WTC11 (cell line): ENCODE results near the gene WNK2. TPM values are rescaled to one million over a fixed set of nuclear protein-coding genes. Genes with fewer than 3 reads are reported as not detected.
A peak's percentile ranks its signal among the peaks of the same experiment; 100 is the strongest.

ENCODE experiments used
- ATAC-seq: fragments of 200-7000 bp; cut with Tn5 transposase; 2 replicates; pipeline ENCODE4 v1.10.0; 2021; ENCODE audit warnings: mild to moderate bottlenecking, moderate library complexity
- CTCF ChIA-PET: fragments of 300-600 bp; sonication (Branson Sonifier 250); formaldehyde crosslinking; loops from one replicate; lab custom pipeline; 2021; ENCODE audit warnings: antibody characterized with exemption; lab: Charles Lee
- POLR2A ChIA-PET: fragments of 350-600 bp; sonication (Branson Sonifier 250); formaldehyde crosslinking; loops from one replicate; lab custom pipeline; 2021; ENCODE audit warnings: antibody characterized with exemption; lab: Charles Lee
- DNase-seq: peaks from one replicate; pipeline ENCODE4 v3.0.0; 2021; ENCODE audit warnings: low spot score
- H3K27ac Mint-ChIP-seq: 2 replicates; pipeline ENCODE4 v1.8.0; 2021; ENCODE audit warnings: mixed read lengths
- H3K27me3 Mint-ChIP-seq: 2 replicates; pipeline ENCODE4 v1.8.0; 2021; ENCODE audit warnings: low read depth, mild to moderate bottlenecking, moderate library complexity, mixed read lengths
- H3K36me3 Mint-ChIP-seq: 2 replicates; pipeline ENCODE4 v1.8.0; 2021; ENCODE audit warnings: mixed read lengths
- H3K4me1 Mint-ChIP-seq: 2 replicates; pipeline ENCODE4 v1.8.0; 2022; ENCODE audit warnings: mixed read lengths
- H3K4me3 Mint-ChIP-seq: 2 replicates; pipeline ENCODE4 v1.8.0; 2021; ENCODE audit warnings: mild to moderate bottlenecking, moderate library complexity, mixed read lengths
- H3K9me3 Mint-ChIP-seq: 2 replicates; pipeline ENCODE4 v1.8.0; 2021; ENCODE audit warnings: mixed read lengths
- CBFB ChIP-seq: sonication (generic); formaldehyde crosslinking; IDR thresholded peaks from 2 replicates; pipeline ENCODE4 v1.8.1; 2022; ENCODE audit warnings: mild to moderate bottlenecking, low read depth, missing genetic modification reagents
- CREB1 ChIP-seq: sonication (generic); formaldehyde crosslinking; IDR thresholded peaks from 2 replicates; pipeline ENCODE4 v1.8.0; 2023; ENCODE audit warnings: mild to moderate bottlenecking, missing genetic modification reagents
- CREM ChIP-seq: sonication (generic); formaldehyde crosslinking; IDR thresholded peaks from 2 replicates; pipeline ENCODE4 v1.8.1; 2022; ENCODE audit warnings: mild to moderate bottlenecking, missing genetic modification reagents, moderate library complexity
- ELF4 ChIP-seq: sonication (generic); formaldehyde crosslinking; IDR thresholded peaks from 2 replicates; pipeline ENCODE4 v1.8.1; 2022; ENCODE audit warnings: low read depth, mild to moderate bottlenecking, moderate library complexity, missing genetic modification reagents
- EMX1 ChIP-seq: fragments of 250-450 bp; sonication (Bioruptor Pico); IDR thresholded peaks from 2 replicates; pipeline ENCODE4 v1.8.0; 2021; ENCODE audit warnings: mild to moderate bottlenecking
- FOXP1 ChIP-seq: sonication (generic); formaldehyde crosslinking; IDR thresholded peaks from 2 replicates; pipeline ENCODE4 v1.8.0; 2022; ENCODE audit warnings: missing genetic modification reagents, mild to moderate bottlenecking, moderate library complexity, borderline replicate concordance
- MXD4 ChIP-seq: fragments of 250-450 bp; sonication (Bioruptor Pico); IDR thresholded peaks from 2 replicates; pipeline ENCODE4 v1.8.0; 2021; ENCODE audit warnings: mild to moderate bottlenecking, moderate library complexity, borderline replicate concordance
- NFYB ChIP-seq: sonication (generic); formaldehyde crosslinking; conservative IDR thresholded peaks from 2 replicates; pipeline ENCODE4 v1.8.0; 2022; ENCODE audit warnings: low read depth, missing genetic modification reagents
- RELA ChIP-seq: sonication (generic); formaldehyde crosslinking; IDR thresholded peaks from 2 replicates; pipeline ENCODE4 v1.8.1; 2022; ENCODE audit warnings: missing genetic modification reagents, mild to moderate bottlenecking, borderline replicate concordance
- SMAD4 ChIP-seq: sonication (generic); formaldehyde crosslinking; IDR thresholded peaks from 2 replicates; pipeline ENCODE4 v1.8.0; 2022; ENCODE audit warnings: mild to moderate bottlenecking, missing genetic modification reagents
- TCF7 ChIP-seq: sonication (generic); formaldehyde crosslinking; IDR thresholded peaks from 2 replicates; pipeline ENCODE4 v1.8.0; 2022; ENCODE audit warnings: mild to moderate bottlenecking, low read depth, missing genetic modification reagents, moderate library complexity
- ZNF317 ChIP-seq: sonication (generic); formaldehyde crosslinking; IDR thresholded peaks from 2 replicates; pipeline ENCODE4 v1.8.1; 2023; ENCODE audit warnings: low read depth, mild to moderate bottlenecking, moderate library complexity, missing genetic modification reagents, borderline replicate concordance
- ZNF416 ChIP-seq: fragments of 250-450 bp; sonication (Bioruptor Pico); IDR thresholded peaks from 2 replicates; pipeline ENCODE4 v1.9.0; 2021; ENCODE audit warnings: mild to moderate bottlenecking, inconsistent platforms
- ZNF423 ChIP-seq: fragments of 250-450 bp; sonication (Bioruptor Pico); IDR thresholded peaks from 2 replicates; pipeline ENCODE4 v2.1.2; 2022; ENCODE audit warnings: mild to moderate bottlenecking, moderate library complexity
- ZNF671 ChIP-seq: fragments of 250-450 bp; sonication (Bioruptor Pico); IDR thresholded peaks from 2 replicates; pipeline ENCODE4 v1.8.0; 2021; ENCODE audit warnings: mild to moderate bottlenecking
- total RNA-seq: library from RNA; stranded (reverse); gene quantifications from 3 replicates; pipeline ENCODE4 v1.2.3, GENCODE V29; 2021
- TF ChIP-seq, protein P1 (sequence below): sonication (generic); formaldehyde crosslinking; IDR thresholded peaks from 2 replicates; pipeline ENCODE4 v1.8.1; 2022; ENCODE audit warnings: mild to moderate bottlenecking, missing genetic modification reagents, moderate library complexity, borderline replicate concordance
- TF ChIP-seq, protein P2 (sequence below): sonication (generic); formaldehyde crosslinking; IDR thresholded peaks from 2 replicates; pipeline ENCODE4 v1.8.1; 2022; ENCODE audit warnings: missing genetic modification reagents, borderline replicate concordance
- TF ChIP-seq, protein P3 (sequence below): fragments of 250-450 bp; sonication (Bioruptor Pico); IDR thresholded peaks from 2 replicates; pipeline ENCODE4 v1.8.0; 2021; ENCODE audit warnings: mild to moderate bottlenecking
- TF ChIP-seq, protein P4 (sequence below): sonication (generic); formaldehyde crosslinking; IDR thresholded peaks from 2 replicates; pipeline ENCODE4 v1.8.0; 2023; ENCODE audit warnings: missing genetic modification reagents

The WNK2 gene
- total RNA-seq, 1 experiment from 2014 or later = 120 TPM

DNA sequence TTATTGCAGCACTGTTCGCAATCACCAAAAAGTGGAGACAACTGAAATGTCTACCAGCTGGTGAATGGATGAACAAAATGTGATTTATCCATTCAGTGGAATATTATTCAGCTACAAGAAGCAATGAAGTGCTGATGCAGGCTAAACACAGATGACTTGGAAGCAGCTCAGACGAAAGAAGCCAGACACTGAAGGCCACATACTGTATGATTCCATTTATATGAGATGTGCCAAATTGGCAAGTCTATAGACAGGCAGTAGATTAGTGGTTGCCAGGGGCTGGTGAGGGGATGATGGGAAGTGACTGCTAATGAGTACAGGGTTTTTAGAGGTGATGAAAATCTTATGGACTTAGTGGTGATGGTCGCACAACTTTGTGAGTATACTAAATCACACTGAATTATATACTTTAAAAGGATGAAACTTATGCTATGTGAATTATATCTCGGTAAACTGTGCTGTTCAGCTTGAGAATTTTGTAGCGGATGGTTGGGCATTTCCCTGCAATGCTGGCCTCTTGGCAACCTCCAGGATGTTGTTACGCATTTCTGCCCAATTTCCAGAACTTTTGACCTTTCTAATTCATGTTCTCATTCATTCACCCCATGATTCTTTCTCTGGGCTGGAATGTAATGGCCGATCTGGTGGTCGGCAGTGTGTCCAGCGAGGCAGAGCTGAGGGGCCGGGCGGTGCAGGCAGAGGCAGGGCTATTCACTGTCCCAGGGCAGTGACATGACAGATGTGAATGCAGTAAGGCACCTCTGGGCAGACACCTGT lies 22.0 kb upstream of the WNK2 start:
- H3K9me3 Mint-ChIP-seq = no peaks in the 10 kb centered on the region

DNA sequence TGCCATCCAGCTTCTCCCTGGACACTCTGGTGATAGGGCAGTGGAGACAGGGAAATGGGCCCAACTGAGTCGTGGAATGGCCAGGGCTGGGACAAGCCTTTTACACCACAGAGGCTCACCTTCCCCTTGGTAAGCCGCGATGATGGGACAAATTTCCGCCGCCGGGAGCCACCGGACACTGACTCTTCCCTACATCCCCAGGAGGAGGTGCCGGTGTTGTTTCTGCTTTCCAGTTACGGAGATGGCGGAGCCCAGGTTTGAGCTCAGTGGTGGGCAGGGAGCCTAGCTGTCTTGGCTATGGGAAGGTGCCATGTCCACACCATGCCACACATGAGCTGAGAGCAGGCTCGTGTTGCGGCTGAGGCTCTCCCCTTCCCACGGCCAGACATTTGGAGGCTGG lies 19.9 kb upstream of the WNK2 start:
- CTCF ChIA-PET = interaction anchor here (0.6 to 1.9 kb wide), 18 partner anchors 10 to 429 kb away, joined by 3 to 26 read pairs (median 6); no protein-coding TSS in a partner anchor
- no peaks in the 10 kb centered on the region for H3K4me1 Mint-ChIP-seq
- POLR2A ChIA-PET = no interaction called here
- H3K27me3 Mint-ChIP-seq = peaks cover 3% of the 10 kb centered on the region; the same call in 1 of the 2 replicates
- TF ChIP-seq SMAD4 (CRISPR knock-in tag) (no peak), ELF4 (CRISPR knock-in tag) (no peak), EMX1 (CRISPR knock-in tag) (no peak), CREB1 (CRISPR knock-in tag) (no peak)
- H3K9me3 Mint-ChIP-seq = no peaks in the 10 kb centered on the region
- no peak overlapping the region for H3K4me3 Mint-ChIP-seq
- no peak overlapping the region for H3K27ac Mint-ChIP-seq
- ATAC-seq = peak; percentile 11; the same call in 1 of the 2 replicates
- H3K36me3 Mint-ChIP-seq = no peaks in the 10 kb centered on the region
- peak; percentile 55 for DNase-seq

More for the DNA sequence above, 22.0 kb upstream of the WNK2 start:
- Mint-ChIP-seq H3K27me3 (peaks cover 3% of the 10 kb centered on the region; the same call in 1 of the 2 replicates), H3K4me1 (no peaks in the 10 kb centered on the region), H3K27ac (no peak overlapping the region), H3K4me3 (no peak overlapping the region), H3K36me3 (no peaks in the 10 kb centered on the region)
- ChIA-PET POLR2A (no interaction called here), CTCF (interaction anchor here (1.5 to 1.6 kb wide), 2 partner anchors 136 to 143 kb away, joined by 3 to 7 read pairs; no protein-coding TSS in a partner anchor)
- no peak for ATAC-seq
- DNase-seq = no peak
- no peak for TF ChIP-seq CBFB
- TF ChIP-seq NFYB (CRISPR knock-in tag) = no peak
- no peak for TF ChIP-seq FOXP1 (CRISPR knock-in tag)
- TF ChIP-seq ZNF671 (CRISPR knock-in tag) = no peak
- TF ChIP-seq ZNF317 (CRISPR knock-in tag) = no peak
- TF ChIP-seq ZNF416 (CRISPR knock-in tag) = no peak
- no peak for TF ChIP-seq TCF7
- TF ChIP-seq, protein P1, sequence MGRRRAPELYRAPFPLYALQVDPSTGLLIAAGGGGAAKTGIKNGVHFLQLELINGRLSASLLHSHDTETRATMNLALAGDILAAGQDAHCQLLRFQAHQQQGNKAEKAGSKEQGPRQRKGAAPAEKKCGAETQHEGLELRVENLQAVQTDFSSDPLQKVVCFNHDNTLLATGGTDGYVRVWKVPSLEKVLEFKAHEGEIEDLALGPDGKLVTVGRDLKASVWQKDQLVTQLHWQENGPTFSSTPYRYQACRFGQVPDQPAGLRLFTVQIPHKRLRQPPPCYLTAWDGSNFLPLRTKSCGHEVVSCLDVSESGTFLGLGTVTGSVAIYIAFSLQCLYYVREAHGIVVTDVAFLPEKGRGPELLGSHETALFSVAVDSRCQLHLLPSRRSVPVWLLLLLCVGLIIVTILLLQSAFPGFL (CRISPR knock-in tag) = no peak
- TF ChIP-seq ZNF423 (CRISPR knock-in tag) = no peak
- TF ChIP-seq, protein P2, sequence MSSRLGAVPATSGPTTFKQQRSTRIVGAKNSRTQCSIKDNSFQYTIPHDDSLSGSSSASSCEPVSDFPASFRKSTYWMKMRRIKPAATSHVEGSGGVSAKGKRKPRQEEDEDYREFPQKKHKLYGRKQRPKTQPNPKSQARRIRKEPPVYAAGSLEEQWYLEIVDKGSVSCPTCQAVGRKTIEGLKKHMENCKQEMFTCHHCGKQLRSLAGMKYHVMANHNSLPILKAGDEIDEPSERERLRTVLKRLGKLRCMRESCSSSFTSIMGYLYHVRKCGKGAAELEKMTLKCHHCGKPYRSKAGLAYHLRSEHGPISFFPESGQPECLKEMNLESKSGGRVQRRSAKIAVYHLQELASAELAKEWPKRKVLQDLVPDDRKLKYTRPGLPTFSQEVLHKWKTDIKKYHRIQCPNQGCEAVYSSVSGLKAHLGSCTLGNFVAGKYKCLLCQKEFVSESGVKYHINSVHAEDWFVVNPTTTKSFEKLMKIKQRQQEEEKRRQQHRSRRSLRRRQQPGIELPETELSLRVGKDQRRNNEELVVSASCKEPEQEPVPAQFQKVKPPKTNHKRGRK (CRISPR knock-in tag) = no peak
- no peak for TF ChIP-seq MXD4
- no peak for TF ChIP-seq CREM (CRISPR knock-in tag)

DNA sequence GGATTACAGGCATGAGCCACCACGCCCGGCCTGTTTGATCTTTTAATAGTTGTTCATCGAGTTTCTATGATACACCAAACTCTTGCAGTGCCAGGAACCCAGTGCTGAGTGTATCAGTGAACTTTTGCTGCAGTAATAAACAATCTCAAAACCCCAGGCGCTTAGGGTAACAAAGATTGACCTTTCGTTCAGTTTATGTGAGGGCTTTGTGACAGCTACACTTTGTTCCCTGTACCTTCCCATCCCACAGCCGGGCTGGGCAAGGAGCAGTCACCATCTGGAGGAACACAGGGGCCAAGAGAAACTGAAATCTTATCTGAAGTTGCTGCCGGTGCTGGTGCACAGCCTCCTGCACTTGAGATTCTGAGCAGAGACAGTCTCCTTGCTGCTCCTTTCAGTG lies 17.2 kb upstream of the WNK2 start:
- TF ChIP-seq CREB1 (CRISPR knock-in tag) (no peak), RELA (no peak)
- TF ChIP-seq, protein P3, sequence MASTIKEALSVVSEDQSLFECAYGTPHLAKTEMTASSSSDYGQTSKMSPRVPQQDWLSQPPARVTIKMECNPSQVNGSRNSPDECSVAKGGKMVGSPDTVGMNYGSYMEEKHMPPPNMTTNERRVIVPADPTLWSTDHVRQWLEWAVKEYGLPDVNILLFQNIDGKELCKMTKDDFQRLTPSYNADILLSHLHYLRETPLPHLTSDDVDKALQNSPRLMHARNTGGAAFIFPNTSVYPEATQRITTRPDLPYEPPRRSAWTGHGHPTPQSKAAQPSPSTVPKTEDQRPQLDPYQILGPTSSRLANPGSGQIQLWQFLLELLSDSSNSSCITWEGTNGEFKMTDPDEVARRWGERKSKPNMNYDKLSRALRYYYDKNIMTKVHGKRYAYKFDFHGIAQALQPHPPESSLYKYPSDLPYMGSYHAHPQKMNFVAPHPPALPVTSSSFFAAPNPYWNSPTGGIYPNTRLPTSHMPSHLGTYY (CRISPR knock-in tag) = no peak
- TF ChIP-seq, protein P4, sequence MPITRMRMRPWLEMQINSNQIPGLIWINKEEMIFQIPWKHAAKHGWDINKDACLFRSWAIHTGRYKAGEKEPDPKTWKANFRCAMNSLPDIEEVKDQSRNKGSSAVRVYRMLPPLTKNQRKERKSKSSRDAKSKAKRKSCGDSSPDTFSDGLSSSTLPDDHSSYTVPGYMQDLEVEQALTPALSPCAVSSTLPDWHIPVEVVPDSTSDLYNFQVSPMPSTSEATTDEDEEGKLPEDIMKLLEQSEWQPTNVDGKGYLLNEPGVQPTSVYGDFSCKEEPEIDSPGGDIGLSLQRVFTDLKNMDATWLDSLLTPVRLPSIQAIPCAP (CRISPR knock-in tag) = no peak
- DNase-seq (no peak), ATAC-seq (no peak)
- Mint-ChIP-seq H3K9me3 (no peaks in the 10 kb centered on the region), H3K36me3 (no peaks in the 10 kb centered on the region), H3K4me3 (no peak overlapping the region), H3K4me1 (no peaks in the 10 kb centered on the region), H3K27ac (no peak overlapping the region), H3K27me3 (peaks cover 3% of the 10 kb centered on the region; the same call in 1 of the 2 replicates)
- CTCF ChIA-PET = interaction anchor here (1.9 to 2.2 kb wide), 2 partner anchors 13 to 136 kb away, joined by 6 to 7 read pairs; no protein-coding TSS in a partner anchor
- POLR2A ChIA-PET = no interaction called here
